Activated T-helper 1 cell treated with Interleukin-2 at 50 U/mL for 16 hours (primary cell): ENCODE results near the gene AGAP1.

Experiments
- DNase-seq: peaks from one replicate; pipeline ENCODE4 v3.0.0-alpha.2; 2020; ENCODE audit warnings: low read depth

Gene AGAP1

GRCh38 chr2:235665661-235666212 lies 171.9 kb downstream of the AGAP1 start:
- DNase-seq, result no peak

GRCh38 chr2:235666213-235666781 lies 172.5 kb downstream of the AGAP1 start:
- no peak for DNase-seq

GRCh38 chr2:235668782-235669181 lies 174.9 kb downstream of the AGAP1 start:
- no peak for DNase-seq

- no peak for DNase-seq
These were observed 175.5 kb downstream of the AGAP1 start for GRCh38 chr2:235669269-235669831.

- no peak for DNase-seq
These were observed 176.4 kb downstream of the AGAP1 start for GRCh38 chr2:235669983-235670962.

GRCh38 chr2:235670974-235671787 lies 177.3 kb downstream of the AGAP1 start:
- no peak for DNase-seq

- DNase-seq, result no peak
These were observed 178.9 kb downstream of the AGAP1 start for GRCh38 chr2:235672720-235673119.

- DNase-seq, result no peak
These were observed 180.3 kb downstream of the AGAP1 start for GRCh38 chr2:235674146-235674545.

- no peak for DNase-seq
These were observed 181.0 kb downstream of the AGAP1 start for GRCh38 chr2:235674812-235675211.

GRCh38 chr2:235675678-235676535 lies 182.1 kb downstream of the AGAP1 start:
- no peak for DNase-seq

GRCh38 chr2:235676536-235676799 lies 182.6 kb downstream of the AGAP1 start:
- no peak for DNase-seq

- no peak for DNase-seq
These were observed 183.5 kb downstream of the AGAP1 start for GRCh38 chr2:235677276-235677788.

- DNase-seq, result no peak
These were observed 184.1 kb downstream of the AGAP1 start for GRCh38 chr2:235677937-235678336.

- no peak for DNase-seq
These were observed 184.9 kb downstream of the AGAP1 start for GRCh38 chr2:235678712-235679111.

- DNase-seq, result no peak
These were observed 185.6 kb downstream of the AGAP1 start for GRCh38 chr2:235679471-235679870.

- no peak for DNase-seq
These were observed 191.3 kb downstream of the AGAP1 start for GRCh38 chr2:235685024-235685721.

GRCh38 chr2:235688511-235689426 lies 194.9 kb downstream of the AGAP1 start:
- DNase-seq, result no peak

- no peak for DNase-seq
These were observed 195.6 kb downstream of the AGAP1 start for GRCh38 chr2:235689427-235689853.
